ENCODE data around the gene LRMDA. TPM values are rescaled to one million over a fixed set of nuclear protein-coding genes. Genes with fewer than 3 reads are reported as not detected.

The LRMDA gene
- total and polyA plus RNA-seq, 4 donors, result 12.1 to 40.8 (median 21.6) TPM

- Histone ChIP-seq H3K4me3 (no peak overlapping the region), H3K27ac (ENCODE audit: low read depth in 1 of 2, low read length in 1 of 2) (no peak overlapping the region), H3K9me3 (ENCODE audit: control insufficient read depth in 4 of 4, insufficient read depth in 3 of 4, low read length in 3 of 4) (no peaks in the 10 kb centered on the region), H3K9ac (ENCODE audit: insufficient read depth in 1 of 2, low read length in 2 of 2) (no peak overlapping the region), H3K27me3 (ENCODE audit: control insufficient read depth in 3 of 3, insufficient read depth in 3 of 3, low read length in 2 of 3) (no peaks in the 10 kb centered on the region), H3K4me1 (ENCODE audit: control insufficient read depth in 5 of 5, insufficient read depth in 5 of 5, low read length in 5 of 5) (peaks cover under 1 to 20% (median 15%) of the 10 kb centered on the region in 5 donors), H3K36me3 (ENCODE audit: control insufficient read depth in 4 of 4, insufficient read depth in 4 of 4, low read length in 4 of 4) (peaks cover 0 to 2% (median 0%) of the 10 kb centered on the region in 4 donors)
- no peak for ATAC-seq (ENCODE audit: insufficient read depth, low FRiP score)
- no peak for TF ChIP-seq CTCF (IDR thresholded peaks at IDR 0.05; ENCODE audit: control extremely low read depth, extremely low read depth)
- 79 to 86% methylated on average over 15 of the region's 15 CpGs for WGBS, 2 donors
- no peak for DNase-seq
Measured at GRCh38 chr10:75461672-75462649, 30.5 kb downstream of the LRMDA start.

- WGBS, 2 donors, result 91 to 95% methylated on average over 9 of the region's 9 CpGs
- Histone ChIP-seq H3K4me1 (ENCODE audit: control insufficient read depth in 5 of 5, insufficient read depth in 5 of 5, low read length in 5 of 5) (peaks cover 2 to 20% (median 15%) of the 10 kb centered on the region in 5 donors), H3K9ac (ENCODE audit: insufficient read depth in 1 of 2, low read length in 2 of 2) (no peak overlapping the region), H3K9me3 (ENCODE audit: control insufficient read depth in 4 of 4, insufficient read depth in 3 of 4, low read length in 3 of 4) (no peaks in the 10 kb centered on the region), H3K4me3 (no peak overlapping the region), H3K27ac (ENCODE audit: low read depth in 1 of 2, low read length in 1 of 2) (no peak overlapping the region), H3K36me3 (ENCODE audit: control insufficient read depth in 4 of 4, insufficient read depth in 4 of 4, low read length in 4 of 4) (no peaks in the 10 kb centered on the region), H3K27me3 (ENCODE audit: control insufficient read depth in 3 of 3, insufficient read depth in 3 of 3, low read length in 2 of 3) (no peaks in the 10 kb centered on the region)
- no peak for ATAC-seq (ENCODE audit: insufficient read depth, low FRiP score)
- no peak for TF ChIP-seq CTCF (IDR thresholded peaks at IDR 0.05; ENCODE audit: control extremely low read depth, extremely low read depth)
- no peak for DNase-seq
Measured at GRCh38 chr10:75462865-75463264, 31.4 kb downstream of the LRMDA start.

GRCh38 chr10:75464478-75465449, 33.3 kb downstream of the LRMDA start:
- Histone ChIP-seq H3K27ac (ENCODE audit: low read depth in 1 of 2, low read length in 1 of 2) (no peak overlapping the region), H3K9ac (ENCODE audit: insufficient read depth in 1 of 2, low read length in 2 of 2) (no peak overlapping the region), H3K4me1 (ENCODE audit: control insufficient read depth in 5 of 5, insufficient read depth in 5 of 5, low read length in 5 of 5) (peaks cover 4 to 33% (median 26%) of the 10 kb centered on the region in 5 donors), H3K9me3 (ENCODE audit: control insufficient read depth in 4 of 4, insufficient read depth in 3 of 4, low read length in 3 of 4) (no peaks in the 10 kb centered on the region), H3K36me3 (ENCODE audit: control insufficient read depth in 4 of 4, insufficient read depth in 4 of 4, low read length in 4 of 4) (no peaks in the 10 kb centered on the region), H3K4me3 (no peak overlapping the region), H3K27me3 (ENCODE audit: control insufficient read depth in 3 of 3, insufficient read depth in 3 of 3, low read length in 2 of 3) (no peaks in the 10 kb centered on the region)
- DNase-seq (peak in 2 of 3 donors; percentile 45 to 59), ATAC-seq (ENCODE audit: insufficient read depth, low FRiP score) (no peak)
- no peak for TF ChIP-seq CTCF (IDR thresholded peaks at IDR 0.05; ENCODE audit: control extremely low read depth, extremely low read depth)
- WGBS, 2 donors, result 72 to 73% methylated on average over 10 of the region's 10 CpGs

All from lung (tissue), 12 donors.